ENCODE data around the gene ITGB1BP1.

GRCh38 chr2:9472511-9472910, 49.2 kb upstream of the ITGB1BP1 start:
- no peak for TF ChIP-seq CTCF (IDR thresholded peaks at IDR 0.05)
- TF ChIP-seq POLR2A (IDR thresholded peaks at IDR 0.05) = no peak
- no peak for TF ChIP-seq POLR2AphosphoS5 (IDR thresholded peaks at IDR 0.05)
- no peak for TF ChIP-seq EP300 (IDR thresholded peaks at IDR 0.05)
